NCI-H748 (cell line): Measurements from ENCODE around the gene HS6ST2.
A peak's percentile ranks its signal among the peaks of the same experiment; 100 is the strongest.

ENCODE experiments used
- DNase-seq: peaks from one replicate; lab custom pipeline; 2025; ENCODE audit not compliant: unreplicated experiment; lab: John Stamatoyannopoulos, UW

The HS6ST2 gene

GRCh38 chrX:132853040-132853439 is 105.4 kb downstream of the HS6ST2 start:
- no peak for DNase-seq

- DNase-seq: no peak
Observed at GRCh38 chrX:132848296-132848970, 110.0 kb downstream of the HS6ST2 start.

GRCh38 chrX:132843363-132843762 is 115.1 kb downstream of the HS6ST2 start:
- no peak for DNase-seq

DNA sequence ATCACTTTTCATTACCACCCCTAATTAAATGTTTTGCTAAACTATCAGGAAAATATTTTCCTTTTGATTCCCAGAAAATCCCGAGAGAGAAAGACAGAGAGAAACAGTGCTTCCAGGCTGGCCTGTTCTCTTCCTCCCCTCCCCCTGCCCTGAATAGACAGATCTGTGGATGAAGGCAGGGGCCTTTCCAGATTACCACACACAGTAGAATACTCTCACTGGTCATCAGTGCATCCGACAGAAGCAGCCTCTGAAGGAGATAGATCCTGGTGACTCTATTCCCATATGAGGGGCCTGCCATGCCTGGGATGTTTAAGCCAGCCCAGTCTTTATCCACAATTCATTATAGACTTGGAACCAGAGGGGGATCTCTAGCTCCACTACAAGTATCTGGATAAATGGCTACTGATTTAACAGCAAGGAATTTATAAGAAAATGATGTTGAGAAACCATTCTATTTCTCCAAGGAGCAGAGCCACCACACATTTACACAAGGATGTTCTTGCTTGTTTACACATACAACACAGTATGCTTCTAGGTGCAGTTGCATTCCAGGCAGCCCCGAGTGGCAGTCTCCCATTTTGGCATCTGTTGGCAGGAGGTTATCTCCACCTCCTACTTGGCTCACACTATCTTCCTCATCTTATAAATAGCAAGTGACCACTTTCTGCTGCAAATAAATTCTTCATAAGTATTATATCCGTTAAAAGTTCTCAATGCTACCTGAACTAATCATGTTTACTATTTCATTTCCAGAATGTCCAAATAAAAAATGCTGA is 115.8 kb downstream of the HS6ST2 start:
- DNase-seq: no peak

DNA sequence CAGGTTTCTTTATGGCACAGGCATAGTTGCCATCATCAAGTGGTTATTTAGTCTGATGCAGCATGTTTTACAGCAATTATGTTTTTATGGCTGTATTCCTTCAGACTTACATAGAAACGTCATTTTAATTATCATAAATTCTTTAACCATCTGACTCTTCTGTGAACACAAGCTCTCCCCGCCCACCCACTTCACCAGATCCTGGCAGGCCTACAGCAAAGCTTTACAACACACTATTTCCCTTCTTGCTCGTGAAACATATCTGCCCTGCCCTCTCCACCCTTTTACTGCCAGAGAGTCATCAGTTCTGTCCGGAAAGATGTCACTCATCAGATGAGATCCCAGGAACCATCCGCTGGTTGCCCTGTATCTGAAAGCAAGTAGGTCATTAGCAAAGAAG is 120.5 kb downstream of the HS6ST2 start:
- no peak for DNase-seq

- DNase-seq: no peak
Observed at GRCh38 chrX:132837126-132837525, 121.3 kb downstream of the HS6ST2 start.

DNA sequence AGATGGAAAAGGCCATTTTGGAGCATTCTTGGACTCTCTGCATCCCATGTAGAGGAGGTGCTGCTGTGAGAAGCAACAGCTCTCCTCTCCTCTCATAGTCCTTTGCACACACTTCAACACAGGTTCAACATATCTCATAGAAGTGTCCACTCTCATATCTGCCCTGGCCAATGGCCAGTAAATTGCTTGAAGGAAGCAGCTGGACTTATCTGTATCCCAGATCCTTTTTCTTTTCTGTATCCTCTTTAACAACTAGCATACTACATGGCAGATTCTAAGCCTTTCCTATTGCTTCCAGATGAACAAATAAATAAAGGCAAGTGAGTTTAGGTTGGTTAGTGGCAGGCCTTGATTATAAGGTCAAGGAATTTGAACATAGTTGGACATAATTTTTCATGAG is 122.0 kb downstream of the HS6ST2 start:
- DNase-seq: no peak

GRCh38 chrX:132834741-132835140 is 123.7 kb downstream of the HS6ST2 start:
- DNase-seq: no peak

DNA sequence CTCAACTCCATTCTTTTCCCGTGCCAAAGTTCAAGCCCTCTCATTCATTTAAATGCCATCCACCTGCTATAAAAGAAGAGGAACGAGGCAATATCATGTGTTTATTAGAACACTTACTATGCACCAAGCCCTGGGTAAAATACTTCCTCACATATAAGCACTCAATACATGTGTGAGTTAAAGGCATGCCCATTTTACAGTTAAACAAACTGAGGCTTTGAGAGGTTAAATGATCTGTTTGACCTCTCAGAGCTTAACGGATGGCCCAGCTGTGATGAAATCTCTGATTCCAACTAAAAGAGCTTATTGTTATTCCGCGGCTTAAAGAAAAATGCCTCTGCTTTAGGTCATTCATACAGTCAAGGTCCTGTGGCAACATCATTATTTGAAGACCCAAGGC is 124.3 kb downstream of the HS6ST2 start:
- no peak for DNase-seq

DNA sequence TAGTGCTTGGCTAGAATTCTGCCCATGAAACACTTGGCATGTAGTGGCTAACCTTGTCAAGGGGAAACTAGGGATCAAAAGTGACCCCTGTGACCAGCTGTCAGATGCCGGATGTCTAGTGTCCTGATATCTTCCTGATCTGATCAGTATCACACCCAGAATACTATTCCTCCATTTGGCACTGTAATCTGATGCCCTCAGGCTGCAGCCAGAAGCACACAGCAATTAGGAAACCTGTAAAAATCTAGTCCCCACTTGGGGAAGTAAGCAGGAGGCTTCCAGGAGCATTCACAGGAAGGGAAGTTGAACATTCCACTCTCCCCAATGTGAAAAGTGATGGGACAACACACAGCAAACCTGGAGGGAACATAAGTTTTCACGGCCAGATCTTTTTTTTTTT is 125.1 kb downstream of the HS6ST2 start:
- DNase-seq: peak; percentile 16

- DNase-seq: no peak
Observed at GRCh38 chrX:132831336-132831973, 127.0 kb downstream of the HS6ST2 start.

- DNase-seq: no peak
Observed at GRCh38 chrX:132822634-132823012, 135.8 kb downstream of the HS6ST2 start.

DNA sequence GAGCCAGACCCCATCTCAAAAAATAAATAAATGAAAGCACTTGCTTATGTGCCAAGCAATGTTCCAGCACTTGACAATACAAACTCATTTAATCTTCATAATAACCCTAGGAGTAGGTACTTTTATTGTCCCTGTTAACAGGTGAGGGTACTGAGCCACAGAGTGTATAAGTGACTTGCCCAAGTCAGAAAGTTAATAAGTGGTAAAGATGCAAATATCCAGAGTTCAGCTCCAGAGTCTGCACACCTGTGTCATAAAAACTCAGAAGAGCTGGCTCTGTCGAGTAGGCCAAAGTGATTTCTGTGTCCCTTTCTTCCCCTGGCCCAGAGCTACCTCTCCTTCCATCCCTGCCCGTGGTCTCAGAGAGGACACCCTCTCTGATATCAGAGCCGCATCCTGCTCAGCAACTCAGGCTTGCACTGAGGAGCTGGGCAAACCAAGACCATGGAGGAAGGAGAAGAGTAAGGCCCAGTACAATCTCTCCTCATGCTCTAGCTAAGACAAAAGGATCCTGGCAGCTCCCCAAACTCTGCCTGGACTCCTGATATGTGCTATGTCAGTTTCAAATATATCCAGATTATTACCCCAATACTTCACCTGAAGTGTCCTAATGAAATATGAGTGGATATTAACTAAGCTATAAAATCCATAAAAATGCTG is 136.3 kb downstream of the HS6ST2 start:
- DNase-seq: no peak

DNA sequence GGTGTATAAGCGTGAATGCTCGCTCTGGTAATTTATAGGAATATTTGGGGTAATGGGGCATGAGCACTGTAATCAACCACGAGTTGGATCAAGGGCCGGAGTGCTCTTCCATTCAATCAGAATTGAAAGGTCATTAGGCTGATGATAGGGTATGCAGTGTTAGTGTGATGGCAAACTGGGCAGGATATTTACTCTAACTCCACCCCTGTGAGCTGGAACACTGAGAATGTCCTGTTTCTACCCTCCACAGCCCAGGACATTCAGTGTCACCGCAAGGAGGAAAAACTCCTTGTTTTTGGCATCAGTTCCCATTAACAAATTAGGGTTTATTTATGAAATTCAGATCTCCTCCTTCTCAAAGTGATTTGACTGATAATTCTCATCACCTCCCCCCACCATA is 137.8 kb downstream of the HS6ST2 start:
- DNase-seq: peak; percentile 26

- DNase-seq: no peak
Observed at GRCh38 chrX:132819711-132820264, 138.6 kb downstream of the HS6ST2 start.

GRCh38 chrX:132818638-132819037 is 139.8 kb downstream of the HS6ST2 start:
- no peak for DNase-seq

- no peak for DNase-seq
Observed at GRCh38 chrX:132815643-132816042, 142.8 kb downstream of the HS6ST2 start.

DNA sequence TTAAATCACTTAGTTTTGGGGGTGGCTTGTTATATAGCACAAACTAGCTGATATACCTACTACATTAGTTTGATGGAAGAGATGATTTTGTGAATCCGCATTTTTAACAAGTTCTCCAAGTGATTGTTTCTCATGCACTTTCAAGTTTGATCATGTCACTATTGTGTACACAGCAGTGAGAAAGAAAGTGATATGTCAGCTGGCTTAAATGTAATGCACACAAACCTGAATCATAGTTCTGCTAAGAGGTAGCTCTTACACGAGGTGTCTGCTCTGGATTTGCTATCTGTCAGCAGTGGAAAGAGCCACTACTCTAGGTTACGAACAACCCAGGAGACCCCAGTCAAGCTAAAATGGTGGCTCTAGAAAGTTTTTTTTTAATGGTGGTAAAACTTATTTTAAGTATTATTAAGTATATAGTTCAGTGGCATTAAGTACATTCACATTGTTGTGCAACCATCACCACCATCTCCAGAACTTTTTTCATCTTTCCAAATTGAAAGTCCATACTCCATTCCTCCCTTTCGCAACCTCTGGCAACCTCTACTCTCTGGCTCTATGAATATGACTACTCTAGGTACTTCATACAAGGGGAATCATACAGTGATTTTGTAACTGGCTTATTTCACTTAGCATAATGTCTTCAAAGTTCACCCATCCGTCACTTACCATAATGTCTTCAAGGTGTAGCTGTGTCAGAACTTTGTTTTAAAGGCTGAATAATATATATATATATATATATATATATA is 147.3 kb downstream of the HS6ST2 start:
- no peak for DNase-seq

DNA sequence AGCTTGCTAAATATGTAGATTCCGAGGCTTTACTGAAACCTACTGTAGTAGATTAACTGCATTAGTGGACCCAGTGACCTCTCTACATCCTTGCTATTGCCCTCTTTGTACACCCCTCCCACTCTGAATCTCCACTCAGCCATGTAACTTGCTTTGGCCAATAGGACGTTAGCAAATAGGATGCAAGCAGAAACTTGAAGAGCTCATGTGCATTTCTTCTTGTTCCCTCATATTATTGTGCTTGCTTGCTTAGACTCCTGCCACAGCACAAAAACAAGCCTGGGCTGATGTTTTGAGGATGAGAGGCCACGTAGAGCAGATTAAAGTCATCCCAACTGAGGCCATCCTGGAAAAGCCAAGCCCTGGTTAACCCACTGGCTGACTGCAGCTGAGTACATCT is 147.9 kb downstream of the HS6ST2 start:
- no peak for DNase-seq

DNA sequence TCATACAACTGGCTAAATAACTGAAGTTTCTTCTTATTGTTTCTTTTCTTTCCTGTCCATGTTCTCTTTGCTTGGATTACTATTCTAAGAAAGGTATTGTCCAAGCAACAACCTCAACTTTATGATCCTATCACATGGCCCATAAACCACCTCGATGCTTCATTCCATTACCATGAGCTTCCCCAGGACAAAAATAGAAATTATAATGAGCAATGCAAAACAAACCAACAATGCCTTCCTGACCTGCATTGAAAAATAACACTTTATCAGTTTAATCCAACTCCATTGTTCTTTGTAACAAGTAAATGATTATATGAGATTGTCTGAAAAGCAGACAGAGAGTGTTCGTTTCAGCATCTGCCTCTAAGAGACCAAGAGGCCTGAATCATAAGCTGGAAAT is 148.8 kb downstream of the HS6ST2 start:
- DNase-seq: no peak
